H1 (cell line): ENCODE data around the gene PIGA.

Experiments
- CBX5 ChIP-seq: fragments of 300-800, 300-1000 bp; sonication (generic); IDR thresholded peaks from 2 replicates; pipeline ENCODE4 v1.7.1; 2016; ENCODE audit warnings: antibody characterized with exemption, low read length, low read depth
- EGR1 ChIP-seq: IDR thresholded peaks from 2 replicates; pipeline ENCODE4 v1.6.1; 2011; ENCODE audit warnings: low read depth, low read length, borderline replicate concordance
- EZH2 ChIP-seq: fragments of 200-600 bp; sonication (generic); IDR thresholded peaks from 2 replicates; pipeline ENCODE4 v1.7.1; 2012; ENCODE audit warnings: low read depth, mild to moderate bottlenecking, moderate library complexity, low read length, inconsistent platforms; ENCODE audit not compliant: severe bottlenecking
- HDAC2 ChIP-seq, 2 experiments: fragments of 300-600 bp in 1 of 2; sonication (generic) in 1 of 2; IDR thresholded peaks; 2 replicates each; pipeline ENCODE4 v1.6.1; 2011 to 2012; ENCODE audit warnings: low read depth in 2 of 2, low read length in 2 of 2, mild to moderate bottlenecking in 2 of 2, moderate library complexity in 2 of 2, borderline replicate concordance in 1 of 2, inconsistent platforms in 1 of 2
- NRF1 ChIP-seq: IDR thresholded peaks from 2 replicates; pipeline ENCODE4 v1.6.1; 2011; ENCODE audit warnings: mild to moderate bottlenecking, low read depth, low read length, improper control_type of control experiment
- TCF12 ChIP-seq: IDR thresholded peaks from 2 replicates; pipeline ENCODE4 v1.6.1; 2011; ENCODE audit warnings: low read depth, mild to moderate bottlenecking, low read length
- TF ChIP-seq, protein P1 (sequence below): IDR thresholded peaks from 2 replicates; pipeline ENCODE4 v1.6.1; 2011; ENCODE audit warnings: low read depth, mild to moderate bottlenecking, low read length; ENCODE audit not compliant: insufficient read depth
- TF ChIP-seq, protein P2 (sequence below), 3 experiments: IDR thresholded peaks; 1 replicate in 2 of 3; 2 replicates in 1 of 3; pipeline versions ENCODE4 v1.5.1 to v1.6.1; 2011; ENCODE audit warnings: low read length in 3 of 3, mild to moderate bottlenecking in 3 of 3, inconsistent platforms in 2 of 3, low read depth in 1 of 3, moderate library complexity in 1 of 3; ENCODE audit not compliant: insufficient read depth in 1 of 3; ENCODE audit errors: control extremely low read depth in 1 of 3
- TF ChIP-seq, protein P3 (sequence below): IDR thresholded peaks from 2 replicates; pipeline ENCODE4 v1.6.1; 2012; ENCODE audit warnings: inconsistent platforms

DNA sequence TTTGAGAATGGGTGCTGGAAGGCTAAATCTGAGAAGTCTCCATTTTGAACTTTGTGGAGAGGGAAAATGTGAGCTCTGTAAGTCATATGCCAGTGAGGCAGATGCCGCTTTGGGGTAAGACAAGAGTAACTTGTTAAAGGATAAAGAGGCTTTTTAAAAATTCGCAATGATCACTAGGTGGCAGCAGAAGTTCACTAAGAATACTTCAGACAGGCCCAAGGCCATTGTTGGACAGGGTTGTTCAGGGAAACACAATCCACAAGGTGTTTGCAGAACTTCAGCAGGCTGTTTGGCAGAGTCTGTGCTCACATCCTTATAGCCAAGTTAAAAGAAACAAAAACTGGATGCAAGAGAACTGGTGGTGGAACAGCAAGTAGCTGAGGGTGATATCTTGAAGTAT is 13.7 kb upstream of the PIGA start:
- TF ChIP-seq, protein P1, sequence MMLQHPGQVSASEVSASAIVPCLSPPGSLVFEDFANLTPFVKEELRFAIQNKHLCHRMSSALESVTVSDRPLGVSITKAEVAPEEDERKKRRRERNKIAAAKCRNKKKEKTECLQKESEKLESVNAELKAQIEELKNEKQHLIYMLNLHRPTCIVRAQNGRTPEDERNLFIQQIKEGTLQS, result no peak
- TF ChIP-seq, protein P2, sequence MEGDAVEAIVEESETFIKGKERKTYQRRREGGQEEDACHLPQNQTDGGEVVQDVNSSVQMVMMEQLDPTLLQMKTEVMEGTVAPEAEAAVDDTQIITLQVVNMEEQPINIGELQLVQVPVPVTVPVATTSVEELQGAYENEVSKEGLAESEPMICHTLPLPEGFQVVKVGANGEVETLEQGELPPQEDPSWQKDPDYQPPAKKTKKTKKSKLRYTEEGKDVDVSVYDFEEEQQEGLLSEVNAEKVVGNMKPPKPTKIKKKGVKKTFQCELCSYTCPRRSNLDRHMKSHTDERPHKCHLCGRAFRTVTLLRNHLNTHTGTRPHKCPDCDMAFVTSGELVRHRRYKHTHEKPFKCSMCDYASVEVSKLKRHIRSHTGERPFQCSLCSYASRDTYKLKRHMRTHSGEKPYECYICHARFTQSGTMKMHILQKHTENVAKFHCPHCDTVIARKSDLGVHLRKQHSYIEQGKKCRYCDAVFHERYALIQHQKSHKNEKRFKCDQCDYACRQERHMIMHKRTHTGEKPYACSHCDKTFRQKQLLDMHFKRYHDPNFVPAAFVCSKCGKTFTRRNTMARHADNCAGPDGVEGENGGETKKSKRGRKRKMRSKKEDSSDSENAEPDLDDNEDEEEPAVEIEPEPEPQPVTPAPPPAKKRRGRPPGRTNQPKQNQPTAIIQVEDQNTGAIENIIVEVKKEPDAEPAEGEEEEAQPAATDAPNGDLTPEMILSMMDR (IDR thresholded peaks at IDR 0.05; ENCODE audit: control extremely low read depth in 1 of 3, insufficient read depth in 1 of 3, low read depth in 1 of 3, low read length in 3 of 3), result peak in 2 of 3 experiments; percentile 50 to 55; a peak in 3 of 4 replicates
- TF ChIP-seq NRF1 (no peak), EGR1 (no peak), TCF12 (no peak), EZH2 (no peak), HDAC2 (IDR thresholded peaks at IDR 0.05; ENCODE audit: borderline replicate concordance in 1 of 2, low read depth in 2 of 2, low read length in 2 of 2) (no peak), CBX5 (no peak)
- TF ChIP-seq, protein P3, sequence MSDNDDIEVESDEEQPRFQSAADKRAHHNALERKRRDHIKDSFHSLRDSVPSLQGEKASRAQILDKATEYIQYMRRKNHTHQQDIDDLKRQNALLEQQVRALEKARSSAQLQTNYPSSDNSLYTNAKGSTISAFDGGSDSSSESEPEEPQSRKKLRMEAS, result no peak
